Measurements from ENCODE around the gene TLR8. TPM values are rescaled to one million over a fixed set of nuclear protein-coding genes. Genes with fewer than 3 reads are reported as not detected.

Gene TLR8
- total RNA-seq, 1 donor, result under 0.01 TPM

DNA sequence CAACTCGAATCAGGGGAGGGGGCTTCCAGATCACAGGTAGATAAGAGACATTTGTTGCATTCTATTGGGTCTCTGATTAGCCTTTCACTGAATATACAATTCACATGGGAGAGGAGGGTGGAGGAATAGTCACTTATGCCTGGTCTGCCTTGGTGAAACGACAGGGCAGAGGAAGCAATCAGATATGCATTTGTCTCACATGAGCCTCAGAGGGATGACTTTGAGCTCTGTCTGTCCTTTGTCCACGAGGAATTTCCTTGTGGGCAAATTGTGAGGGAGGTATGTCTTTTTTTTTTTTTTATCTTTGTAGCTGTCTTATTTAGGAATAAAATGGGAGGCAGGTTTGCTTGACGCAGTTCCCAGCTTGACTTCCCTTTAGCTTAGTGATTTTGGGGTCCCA is 40.0 kb downstream of the TLR8 start:
- no peak for TF ChIP-seq CTCF (IDR thresholded peaks at IDR 0.05; ENCODE audit: extremely low read depth, low read depth, low read length)
- Histone ChIP-seq H3K27ac (ENCODE audit: low read depth, low read length) (peak overlapping the region; percentile 76), H3K79me2 (ENCODE audit: insufficient read depth, low read length) (no peaks in the 10 kb centered on the region), H3K4me1 (ENCODE audit: insufficient read depth, low read length) (peaks cover 22% of the 10 kb centered on the region), H3K27me3 (ENCODE audit: insufficient read depth, low read length) (no peaks in the 10 kb centered on the region), H3K4me2 (ENCODE audit: insufficient read depth, low read length) (no peak overlapping the region), H2AFZ (ENCODE audit: low read length) (peak overlapping the region; percentile 7), H3K36me3 (ENCODE audit: insufficient read depth, low read length) (no peaks in the 10 kb centered on the region), H3K9me3 (ENCODE audit: low read depth, low read length) (no peaks in the 10 kb centered on the region), H4K20me1 (ENCODE audit: insufficient read depth, low read length) (no peaks in the 10 kb centered on the region), H3K4me3 (ENCODE audit: insufficient read depth, low read length) (no peak overlapping the region)
- DNase-seq (ENCODE audit: insufficient read length, low spot score, missing footprints), result no peak

DNA sequence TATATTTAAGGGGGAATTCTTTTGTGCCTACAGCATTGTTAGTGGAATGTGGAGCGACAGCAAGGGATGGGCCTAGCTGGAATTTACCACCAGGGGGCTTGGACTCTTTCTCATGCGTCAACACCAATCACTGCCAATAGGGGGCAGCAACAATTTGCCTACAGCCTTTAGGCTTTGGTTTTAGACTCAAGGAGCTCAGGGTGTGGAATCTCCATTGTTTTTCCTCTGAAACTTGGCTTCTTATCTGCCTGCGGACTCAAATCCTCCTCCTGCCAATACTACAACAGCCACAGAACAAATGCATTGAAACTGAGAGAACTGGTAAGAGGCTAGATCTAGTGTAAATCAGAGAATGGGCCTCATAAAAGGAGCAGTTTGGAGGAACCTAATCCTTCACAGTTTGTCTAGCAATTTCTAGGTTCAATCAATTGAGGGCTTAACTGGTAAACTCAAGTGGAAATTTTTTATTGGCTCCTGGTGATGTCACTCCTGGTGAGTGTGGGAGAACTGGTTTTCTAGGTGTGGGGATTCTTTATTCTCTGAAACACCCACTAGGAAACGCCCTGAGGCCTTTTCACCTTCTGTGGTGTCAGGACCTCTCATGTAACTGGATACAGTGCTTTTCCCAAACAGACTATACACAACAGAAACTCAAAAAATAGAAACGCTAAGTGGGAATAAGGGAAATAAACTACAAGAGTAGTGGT is 40.6 kb downstream of the TLR8 start:
- Histone ChIP-seq H3K4me2 (ENCODE audit: insufficient read depth, low read length) (peak overlapping the region; percentile 20), H3K9me3 (ENCODE audit: low read depth, low read length) (no peaks in the 10 kb centered on the region), H3K27me3 (ENCODE audit: insufficient read depth, low read length) (no peaks in the 10 kb centered on the region), H3K27ac (ENCODE audit: low read depth, low read length) (peak overlapping the region; percentile 76), H3K36me3 (ENCODE audit: insufficient read depth, low read length) (no peaks in the 10 kb centered on the region), H2AFZ (ENCODE audit: low read length) (peak overlapping the region; percentile 76), H4K20me1 (ENCODE audit: insufficient read depth, low read length) (no peaks in the 10 kb centered on the region), H3K4me1 (ENCODE audit: insufficient read depth, low read length) (peaks cover 22% of the 10 kb centered on the region), H3K4me3 (ENCODE audit: insufficient read depth, low read length) (no peak overlapping the region), H3K79me2 (ENCODE audit: insufficient read depth, low read length) (no peaks in the 10 kb centered on the region)
- DNase-seq (ENCODE audit: insufficient read length, low spot score, missing footprints), result no peak
- TF ChIP-seq CTCF (IDR thresholded peaks at IDR 0.05; ENCODE audit: extremely low read depth, low read depth, low read length), result peak; percentile 100

- Histone ChIP-seq H3K9me3 (ENCODE audit: low read depth, low read length) (no peaks in the 10 kb centered on the region), H3K27ac (ENCODE audit: low read depth, low read length) (peak overlapping the region; percentile 76), H3K4me3 (ENCODE audit: insufficient read depth, low read length) (no peak overlapping the region), H3K27me3 (ENCODE audit: insufficient read depth, low read length) (no peaks in the 10 kb centered on the region), H3K4me2 (ENCODE audit: insufficient read depth, low read length) (no peak overlapping the region), H4K20me1 (ENCODE audit: insufficient read depth, low read length) (no peaks in the 10 kb centered on the region), H3K4me1 (ENCODE audit: insufficient read depth, low read length) (peaks cover 22% of the 10 kb centered on the region), H3K79me2 (ENCODE audit: insufficient read depth, low read length) (no peaks in the 10 kb centered on the region), H3K36me3 (ENCODE audit: insufficient read depth, low read length) (no peaks in the 10 kb centered on the region), H2AFZ (ENCODE audit: low read length) (no peak overlapping the region)
- no peak for TF ChIP-seq CTCF (IDR thresholded peaks at IDR 0.05; ENCODE audit: extremely low read depth, low read depth, low read length)
- DNase-seq (ENCODE audit: insufficient read length, low spot score, missing footprints), result no peak
Measured at GRCh38 chrX:12947545-12948235, 41.3 kb downstream of the TLR8 start.

DNA sequence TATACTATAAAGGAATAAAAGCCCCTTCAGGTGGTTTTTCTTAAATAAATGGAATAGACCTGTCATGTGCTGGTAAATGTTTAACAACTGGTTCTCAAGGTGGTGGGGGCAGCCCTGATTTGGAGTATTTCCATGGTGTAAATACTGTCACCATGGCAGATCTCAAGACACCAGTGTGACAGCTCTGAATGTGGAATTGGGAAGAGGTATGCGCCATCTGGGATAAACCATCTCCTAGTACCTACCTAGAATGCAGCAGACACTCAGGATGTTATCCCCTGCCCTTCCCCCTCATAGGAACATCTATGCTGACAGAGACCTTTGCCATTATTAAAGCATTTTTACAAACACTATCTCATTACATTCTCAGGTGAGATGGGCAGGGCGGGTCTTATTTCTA is 42.1 kb downstream of the TLR8 start:
- no peaks in the 10 kb centered on the region for H3K36me3 ChIP-seq (ENCODE audit: insufficient read depth, low read length)
- H3K4me3 ChIP-seq (ENCODE audit: insufficient read depth, low read length), result no peak overlapping the region
- peak overlapping the region; percentile 92 for H3K27ac ChIP-seq (ENCODE audit: low read depth, low read length)
- no peaks in the 10 kb centered on the region for H4K20me1 ChIP-seq (ENCODE audit: insufficient read depth, low read length)
- H3K79me2 ChIP-seq (ENCODE audit: insufficient read depth, low read length), result no peaks in the 10 kb centered on the region
- H3K4me2 ChIP-seq (ENCODE audit: insufficient read depth, low read length), result no peak overlapping the region
- peaks cover 22% of the 10 kb centered on the region for H3K4me1 ChIP-seq (ENCODE audit: insufficient read depth, low read length)
- TF ChIP-seq CTCF (IDR thresholded peaks at IDR 0.05; ENCODE audit: extremely low read depth, low read depth, low read length), result no peak
- DNase-seq (ENCODE audit: insufficient read length, low spot score, missing footprints), result no peak
- H3K9me3 ChIP-seq (ENCODE audit: low read depth, low read length), result no peaks in the 10 kb centered on the region
- no peaks in the 10 kb centered on the region for H3K27me3 ChIP-seq (ENCODE audit: insufficient read depth, low read length)
- H2AFZ ChIP-seq (ENCODE audit: low read length), result no peak overlapping the region

All from osteoblast (primary cell).